KOPT-K1 (cell line): ENCODE data around the gene ATP10B.

Experiments
- H3K27ac ChIP-seq: fragments of 200-600 bp; sonication (generic); 2 replicates; pipeline ENCODE4 v1.5.1; 2016; ENCODE audit warnings: antibody characterized with exemption, mild to moderate bottlenecking, low read depth, low read length; ENCODE audit not compliant: poor library complexity, severe bottlenecking
- H3K36me3 ChIP-seq: fragments of 200-600 bp; sonication (generic); 2 replicates; pipeline ENCODE4 v1.5.1; 2017; ENCODE audit warnings: antibody characterized with exemption, mild to moderate bottlenecking, low read length, moderate library complexity; ENCODE audit not compliant: insufficient read depth
- H3K9me3 ChIP-seq: fragments of 200-600 bp; sonication (generic); 2 replicates; pipeline ENCODE4 v1.5.1; 2017; ENCODE audit warnings: antibody characterized with exemption, low read length, mild to moderate bottlenecking; ENCODE audit not compliant: insufficient read depth, poor library complexity, severe bottlenecking

Gene ATP10B

DNA sequence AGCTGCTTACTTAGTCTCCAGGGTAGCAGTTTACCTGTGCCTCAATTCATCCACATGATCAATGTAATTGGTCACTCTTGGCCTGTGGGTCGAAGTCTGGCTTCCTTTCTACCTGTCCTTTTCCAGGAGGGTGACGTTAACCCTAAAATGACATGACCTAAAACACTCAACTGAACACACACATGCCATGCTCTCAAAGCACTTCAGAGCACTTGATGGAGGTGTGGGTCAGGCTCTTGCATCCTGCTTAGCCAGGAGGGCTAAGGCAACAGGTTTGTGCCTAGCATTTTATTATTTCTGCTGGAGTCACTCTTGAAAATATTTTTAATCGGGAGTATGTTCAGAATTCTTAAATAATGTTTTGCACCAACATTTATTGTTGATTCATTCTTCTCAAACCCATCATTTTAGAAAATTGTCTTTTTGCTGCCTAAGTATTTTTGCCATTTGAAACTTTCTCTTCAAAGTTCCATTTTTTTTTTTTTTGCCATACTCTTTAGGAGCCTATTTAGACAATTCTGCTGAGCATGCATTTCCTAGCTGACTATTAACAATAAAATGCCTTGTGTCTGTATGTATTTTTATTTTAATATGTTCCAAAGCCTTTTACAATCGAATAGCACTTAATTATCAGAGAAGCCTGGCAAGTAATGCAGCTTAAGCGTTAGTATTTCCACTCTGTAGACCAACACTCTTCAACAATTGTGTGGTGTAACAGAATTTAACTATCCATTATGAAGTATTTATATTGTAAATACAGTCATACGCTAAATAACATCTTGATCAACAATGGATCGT lies 59.1 kb downstream of the ATP10B start:
- Histone ChIP-seq H3K27ac (no peak overlapping the region), H3K36me3 (no peaks in the 10 kb centered on the region), H3K9me3 (no peaks in the 10 kb centered on the region)

DNA sequence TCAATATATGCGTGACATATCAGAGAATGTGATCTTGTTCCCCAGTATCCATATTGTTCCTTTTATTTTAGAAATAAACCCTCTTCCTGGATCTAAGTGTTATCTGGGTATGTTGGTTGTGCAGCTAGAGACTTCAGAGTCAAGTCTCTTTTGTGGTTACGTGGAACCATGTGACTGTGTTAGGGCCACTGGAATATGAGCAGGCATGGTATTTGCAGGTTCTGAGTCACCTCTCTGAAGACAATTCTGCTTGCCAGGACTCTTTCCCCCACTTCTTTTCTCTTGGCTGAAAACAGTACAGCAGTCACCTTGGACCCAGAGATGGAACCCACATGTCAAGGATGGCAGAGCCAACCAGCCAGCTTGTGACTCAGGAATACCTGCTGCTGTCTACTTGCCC lies 59.7 kb downstream of the ATP10B start:
- no peak overlapping the region for H3K27ac ChIP-seq
- H3K9me3 ChIP-seq: no peaks in the 10 kb centered on the region
- no peaks in the 10 kb centered on the region for H3K36me3 ChIP-seq

DNA sequence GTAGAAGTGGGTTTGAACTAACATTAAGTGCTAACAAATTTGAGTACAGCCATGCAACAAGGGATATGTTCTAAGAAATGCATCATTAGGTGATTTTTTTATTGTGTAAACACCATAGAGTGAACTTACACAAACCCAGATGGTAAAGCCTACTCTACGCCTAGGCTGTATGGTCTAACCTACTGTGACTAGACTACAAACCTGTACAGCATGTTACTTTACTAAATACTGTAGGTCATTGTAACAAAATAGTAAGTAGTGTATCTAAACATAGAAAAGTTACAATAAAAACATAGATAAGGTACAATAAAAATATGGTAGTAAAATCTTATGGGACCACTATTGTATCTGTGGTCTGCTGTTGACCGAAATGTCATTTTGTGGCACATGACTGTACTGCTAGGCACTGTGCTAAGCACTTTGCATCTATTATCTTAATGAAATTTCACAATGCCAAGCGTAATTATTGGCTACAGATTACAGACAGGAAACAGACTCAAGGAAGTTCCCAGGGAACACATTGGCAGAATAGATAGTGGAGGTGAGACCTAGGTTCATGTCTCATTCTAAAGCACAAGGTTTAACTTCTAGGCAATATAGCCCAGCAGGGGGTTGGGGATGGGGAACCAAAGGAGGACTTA lies 62.7 kb downstream of the ATP10B start:
- no peaks in the 10 kb centered on the region for H3K36me3 ChIP-seq
- no peak overlapping the region for H3K27ac ChIP-seq
- no peaks in the 10 kb centered on the region for H3K9me3 ChIP-seq

DNA sequence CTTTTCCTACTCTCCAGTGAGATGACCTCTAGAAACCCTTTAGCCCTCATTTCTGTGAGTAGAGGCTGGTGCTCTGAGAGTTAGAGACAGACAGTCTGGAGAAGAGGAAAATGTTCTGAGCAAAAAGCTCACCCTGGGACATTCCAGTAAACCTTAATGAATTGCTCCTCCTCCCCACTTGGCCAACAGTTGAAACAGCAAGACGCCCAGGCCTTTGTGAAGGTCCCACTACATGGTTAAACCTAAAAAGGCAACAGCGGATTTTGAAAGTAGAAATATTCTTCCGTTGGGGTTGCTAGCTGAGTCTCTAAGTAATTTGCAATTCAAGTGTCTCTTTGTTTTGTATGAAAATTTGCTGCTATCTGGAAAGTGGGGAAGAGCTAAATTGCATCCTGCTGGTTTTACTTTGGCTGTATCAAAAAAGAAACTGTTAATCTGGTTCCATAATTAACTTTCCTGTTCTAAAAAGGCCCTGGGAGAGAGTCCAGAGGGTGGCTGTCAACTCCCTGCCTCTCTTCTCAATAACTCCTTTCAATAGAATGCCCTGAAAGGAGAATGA lies 63.8 kb downstream of the ATP10B start:
- Histone ChIP-seq H3K36me3 (no peaks in the 10 kb centered on the region), H3K27ac (no peak overlapping the region), H3K9me3 (no peaks in the 10 kb centered on the region)

DNA sequence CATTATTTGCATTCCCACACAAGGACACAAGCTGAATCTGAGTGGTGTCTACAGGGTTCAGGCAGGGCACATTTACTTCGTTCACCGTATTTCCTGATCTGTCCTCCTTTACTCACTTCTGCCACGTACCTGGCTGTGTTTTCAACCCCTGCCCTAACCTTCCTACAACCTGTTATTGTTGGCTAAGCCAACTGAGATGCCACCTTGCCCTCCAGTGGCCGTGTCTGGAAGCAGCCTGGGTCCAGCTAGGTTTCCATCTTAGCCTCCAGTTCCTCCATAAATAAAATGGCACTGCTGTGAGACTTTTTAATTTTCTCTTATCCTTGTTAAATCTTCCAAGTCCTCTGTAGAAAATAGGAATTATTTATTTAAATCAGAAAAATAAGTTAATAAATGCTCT lies 64.8 kb downstream of the ATP10B start:
- Histone ChIP-seq H3K36me3 (no peaks in the 10 kb centered on the region), H3K27ac (no peak overlapping the region), H3K9me3 (no peaks in the 10 kb centered on the region)

DNA sequence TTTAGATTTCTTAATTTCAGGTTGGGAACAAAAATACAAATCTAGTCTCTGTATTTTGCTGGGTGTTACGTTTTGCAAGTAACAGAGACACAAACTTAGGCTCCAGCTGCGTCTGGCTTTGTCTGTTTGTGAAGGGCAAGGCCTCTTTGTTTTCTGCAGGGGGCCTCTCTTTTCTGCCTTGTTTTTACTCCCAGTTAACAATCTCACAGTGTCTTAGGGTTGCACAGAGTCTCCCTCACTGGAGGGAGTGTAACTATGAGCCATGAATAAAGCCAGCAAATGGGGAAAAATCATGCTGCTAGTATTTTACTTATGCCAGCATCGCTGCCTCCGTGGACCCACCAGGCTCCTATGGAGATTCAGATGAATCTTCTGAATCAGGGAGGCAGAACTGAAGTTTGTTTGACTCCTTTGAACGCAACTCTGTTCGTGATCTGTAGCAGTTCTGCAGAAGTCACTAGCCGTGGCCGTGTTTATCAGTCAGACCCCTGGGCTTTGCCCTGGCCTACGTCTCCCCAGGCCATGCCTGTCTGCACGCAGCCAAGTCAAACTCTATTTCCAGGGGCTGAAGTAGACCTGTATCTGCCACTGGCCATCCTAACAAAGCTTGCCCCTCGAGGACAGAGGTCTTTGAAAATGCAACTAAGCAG lies 77.2 kb downstream of the ATP10B start:
- Histone ChIP-seq H3K36me3 (no peaks in the 10 kb centered on the region), H3K9me3 (no peaks in the 10 kb centered on the region), H3K27ac (no peak overlapping the region)

DNA sequence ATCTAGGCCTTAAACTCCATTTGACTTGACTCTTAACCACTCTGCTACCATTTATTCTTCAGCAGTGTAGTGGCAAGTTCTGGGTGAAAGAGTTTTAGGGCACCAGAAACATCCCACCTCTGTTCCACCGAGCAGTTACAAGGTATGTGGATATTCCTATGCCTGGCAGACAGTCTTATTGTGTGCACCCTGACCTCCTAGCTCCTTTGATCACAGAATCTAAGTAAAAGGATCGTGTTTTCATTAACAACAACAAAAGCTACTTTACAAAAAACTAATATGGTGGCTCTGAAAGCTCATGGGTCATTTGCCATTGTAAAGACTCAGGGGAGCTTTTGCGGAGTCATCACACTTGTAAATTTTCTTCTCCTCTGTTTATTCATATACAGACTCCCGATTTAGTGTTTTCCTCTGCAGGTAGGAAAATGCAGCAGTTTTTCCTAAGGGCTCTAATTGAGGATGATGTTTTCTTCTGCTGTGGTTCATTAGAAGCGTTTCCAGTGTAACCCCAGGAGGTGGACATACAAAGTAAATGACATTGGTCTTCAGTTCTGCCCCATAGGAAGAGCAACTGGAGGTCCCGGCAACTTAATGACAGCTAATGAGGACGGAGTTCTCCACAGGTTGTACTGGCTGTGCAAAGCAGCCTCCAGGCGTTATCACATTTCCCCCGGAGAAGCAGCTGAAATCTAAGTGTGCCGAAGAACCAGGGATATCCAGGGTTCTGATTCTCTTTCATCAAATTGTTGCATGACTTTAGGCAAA lies 78.2 kb downstream of the ATP10B start:
- H3K27ac ChIP-seq: no peak overlapping the region
- no peaks in the 10 kb centered on the region for H3K36me3 ChIP-seq
- no peaks in the 10 kb centered on the region for H3K9me3 ChIP-seq

DNA sequence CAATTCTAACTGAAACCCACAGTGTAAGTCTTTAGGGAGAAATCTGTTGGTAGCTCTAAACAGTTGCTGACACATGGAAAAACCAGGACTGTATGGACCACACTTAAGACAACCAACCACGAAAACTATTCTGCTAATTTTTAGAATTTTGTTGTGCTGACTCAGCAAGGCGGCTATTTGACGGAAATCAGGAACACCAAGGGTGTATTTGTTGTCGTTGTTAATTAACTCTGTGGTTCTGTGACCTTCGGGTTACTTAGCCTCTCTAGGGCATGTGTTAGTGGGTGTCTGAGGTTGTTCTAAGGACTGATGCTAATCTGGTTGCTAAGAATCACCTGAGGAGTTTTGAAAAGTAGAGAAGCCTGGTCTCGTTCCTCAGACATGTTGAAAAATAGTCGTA lies 79.2 kb downstream of the ATP10B start:
- H3K36me3 ChIP-seq: no peaks in the 10 kb centered on the region
- no peaks in the 10 kb centered on the region for H3K9me3 ChIP-seq
- H3K27ac ChIP-seq: no peak overlapping the region

DNA sequence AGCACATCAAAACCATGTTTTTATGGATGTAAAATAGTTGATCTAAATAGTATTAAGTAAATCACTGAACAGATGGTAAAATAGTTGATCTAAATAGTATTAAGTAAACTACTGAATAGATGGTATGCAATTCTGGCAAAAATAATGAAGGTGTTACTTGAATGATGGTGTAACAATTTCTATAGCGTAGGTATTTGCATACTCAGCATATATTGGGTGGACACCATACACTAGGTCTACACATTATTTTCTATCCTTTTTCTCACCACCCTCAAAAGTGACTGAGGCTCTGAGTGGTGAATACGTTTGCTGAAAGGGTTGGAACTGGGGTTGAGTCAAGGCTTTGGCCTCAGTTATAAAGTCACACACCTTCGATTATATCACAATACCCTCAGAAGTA lies 81.3 kb downstream of the ATP10B start:
- no peaks in the 10 kb centered on the region for H3K36me3 ChIP-seq
- no peaks in the 10 kb centered on the region for H3K9me3 ChIP-seq
- no peak overlapping the region for H3K27ac ChIP-seq

DNA sequence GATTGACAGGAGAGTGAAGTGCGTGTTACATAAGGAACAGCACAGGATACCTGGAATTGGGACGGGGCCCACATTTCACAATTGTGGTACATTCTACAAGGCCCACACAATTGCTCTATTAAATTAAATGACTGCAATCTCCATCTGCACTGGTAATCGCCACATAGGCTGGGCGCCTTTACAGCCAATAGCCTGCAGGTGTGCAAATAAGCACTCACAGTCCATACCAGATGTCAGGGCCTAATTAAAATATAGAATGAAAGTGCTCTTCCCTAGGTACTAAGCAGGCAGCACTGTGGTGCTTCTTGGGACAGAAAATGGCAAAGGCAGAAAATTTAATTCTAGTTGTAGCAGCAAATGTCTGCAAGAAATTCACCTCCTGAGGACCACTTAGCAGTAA lies 82.7 kb downstream of the ATP10B start:
- Histone ChIP-seq H3K27ac (no peak overlapping the region), H3K9me3 (no peaks in the 10 kb centered on the region), H3K36me3 (no peaks in the 10 kb centered on the region)

DNA sequence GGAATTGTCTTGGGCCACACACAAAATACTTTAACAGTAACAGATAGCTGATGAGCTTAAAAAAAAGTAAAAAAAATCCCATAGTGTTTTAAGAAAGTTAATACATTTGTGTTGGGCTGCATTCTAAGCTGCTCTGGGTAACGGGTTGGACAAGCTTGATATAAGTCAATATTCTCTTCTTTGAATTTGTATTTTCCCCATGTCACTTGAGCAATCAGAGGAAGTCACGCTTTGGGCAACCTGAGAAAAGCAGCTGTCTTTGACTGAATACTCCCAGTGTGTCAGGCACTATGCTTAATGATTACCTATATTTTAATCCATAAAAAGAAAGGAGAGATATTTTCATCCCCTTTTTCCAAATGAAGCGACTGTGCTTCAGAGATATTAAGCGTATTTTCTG lies 84.9 kb downstream of the ATP10B start:
- Histone ChIP-seq H3K27ac (no peak overlapping the region), H3K36me3 (no peaks in the 10 kb centered on the region), H3K9me3 (no peaks in the 10 kb centered on the region)

DNA sequence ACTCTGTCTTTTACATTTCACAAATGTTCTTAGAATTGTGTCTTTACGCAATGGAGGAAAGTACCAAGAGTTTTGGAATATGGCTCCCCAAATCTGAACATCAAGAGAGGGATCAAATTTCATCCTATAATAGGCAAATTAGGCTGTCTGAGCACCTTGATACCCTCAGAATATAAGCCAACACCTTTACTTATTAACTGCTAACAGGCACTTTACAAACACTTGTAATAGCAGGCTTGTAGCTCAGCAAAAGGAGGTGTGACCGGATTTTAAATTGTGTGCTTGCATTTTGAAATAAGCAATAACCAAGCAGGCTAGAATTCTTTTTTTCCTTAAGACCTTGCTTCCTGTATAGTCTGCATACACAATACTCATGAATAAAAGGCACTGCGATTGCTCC lies 92.0 kb downstream of the ATP10B start:
- Histone ChIP-seq H3K27ac (no peak overlapping the region), H3K36me3 (no peaks in the 10 kb centered on the region), H3K9me3 (peaks cover 15% of the 10 kb centered on the region)

DNA sequence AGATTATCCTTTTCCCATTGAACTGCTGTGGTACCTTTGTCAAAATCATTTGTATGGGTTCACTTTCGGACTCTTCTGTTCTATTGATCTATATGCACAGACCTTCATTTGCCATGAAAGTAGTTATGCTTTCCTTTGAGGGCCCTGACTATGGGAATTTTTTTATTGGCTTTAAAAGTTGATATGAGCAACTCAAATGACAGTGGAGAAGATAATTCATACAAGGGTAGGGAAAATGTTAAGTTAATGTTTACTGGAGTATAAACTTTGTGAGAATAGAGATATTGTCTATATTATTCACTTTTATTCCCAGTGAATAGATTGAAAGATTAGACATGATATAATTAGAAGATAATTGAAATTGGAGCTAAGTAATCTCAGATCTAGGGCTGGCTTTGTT lies 94.8 kb downstream of the ATP10B start:
- peaks cover 18% of the 10 kb centered on the region for H3K9me3 ChIP-seq
- no peak overlapping the region for H3K27ac ChIP-seq
- no peaks in the 10 kb centered on the region for H3K36me3 ChIP-seq

DNA sequence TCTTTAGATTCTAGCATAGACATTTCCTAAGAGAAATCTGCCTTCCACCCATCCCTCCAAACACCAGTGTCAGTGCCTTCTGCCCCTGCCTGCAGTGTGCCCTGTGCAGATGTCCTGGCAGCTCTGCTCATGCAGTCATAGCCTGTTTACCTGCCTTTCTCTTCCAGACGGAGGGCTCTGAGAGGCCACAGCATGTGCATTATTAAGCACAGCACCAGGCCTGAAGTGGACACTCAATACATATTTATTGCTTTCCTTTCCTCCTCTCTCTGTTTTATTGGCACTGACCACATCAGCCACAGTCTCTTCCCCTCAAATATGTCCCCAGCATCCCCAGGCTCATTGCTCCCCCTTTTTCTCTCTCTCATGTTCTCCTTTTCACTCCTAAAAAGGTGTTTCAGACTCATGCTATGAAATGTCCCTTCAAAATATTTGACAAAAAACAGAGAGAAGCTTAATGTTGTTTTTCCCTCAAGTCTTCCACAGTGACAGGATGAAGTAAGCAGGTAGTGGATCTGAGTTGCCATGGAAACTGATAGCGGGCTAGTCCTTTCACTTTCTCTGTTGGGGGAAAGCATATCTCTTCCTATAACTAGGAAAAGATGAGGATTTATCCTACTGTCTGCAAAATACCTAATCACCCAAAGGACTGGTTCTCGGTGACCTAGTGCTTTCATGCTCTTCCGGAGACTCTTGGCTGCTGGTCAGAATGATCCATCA lies 100.9 kb downstream of the ATP10B start:
- Histone ChIP-seq H3K36me3 (no peaks in the 10 kb centered on the region), H3K9me3 (peaks cover 6% of the 10 kb centered on the region), H3K27ac (no peak overlapping the region)
